ENCODE results near the gene TFCP2L1. TPM values are rescaled to one million over a fixed set of nuclear protein-coding genes. Genes with fewer than 3 reads are reported as not detected.

TFCP2L1 gene
- total RNA-seq, 1 experiment from 2014 or later: 18.4 TPM

- BruUV-seq (replicated peaks): no TSS peak
- CTCF ChIA-PET: no interaction called here
- no peak for TF ChIP-seq CTCF (IDR thresholded peaks at IDR 0.05; ENCODE audit: insufficient read depth in 1 of 2, low read depth in 1 of 2, low read length in 1 of 2, severe bottlenecking in 1 of 2, unreplicated experiment in 1 of 2)
These were observed 77.5 kb downstream of the TFCP2L1 start for GRCh38 chr2:121207494-121207893.

GRCh38 chr2:121205321-121205942 is 79.6 kb downstream of the TFCP2L1 start:
- CTCF ChIA-PET: interaction anchor here (0.6 kb wide), 1 partner anchor 1926 kb away, joined by 5 read pairs; no protein-coding TSS in a partner anchor
- POLR2A ChIA-PET: no interaction called here
- DNase-seq: no peak

More at GRCh38 chr2:121207494-121207893, 77.5 kb downstream of the TFCP2L1 start:
- no peak overlapping the region for H3K4me3 ChIP-seq (ENCODE audit: low read depth, low read length)
- no peaks in the 10 kb centered on the region; the same call in 1 of the 2 replicates for H3K27me3 ChIP-seq (replicated peaks; ENCODE audit: control insufficient read depth, insufficient read depth, low read length)
- H3K4me1 ChIP-seq: peaks cover 35% of the 10 kb centered on the region
- Mint-ChIP-seq H3K4me1 (ENCODE audit: low read depth, unreplicated experiment) (peaks cover 19% of the 10 kb centered on the region), H3K27ac (ENCODE audit: unreplicated experiment) (no peak overlapping the region), H3K9me3 (ENCODE audit: unreplicated experiment) (no peaks in the 10 kb centered on the region), H3K4me3 (ENCODE audit: unreplicated experiment) (no peak overlapping the region), H3K36me3 (ENCODE audit: insufficient read depth, unreplicated experiment) (peaks cover 8% of the 10 kb centered on the region), H3K27me3 (ENCODE audit: insufficient read depth, unreplicated experiment) (no peaks in the 10 kb centered on the region)
- POLR2A ChIA-PET: no interaction called here
- intact Hi-C loops (cut with micrococcal nuclease; ENCODE audit: unreplicated experiment): no loop called here
- DNase-seq: no peak
- no peaks in the 10 kb centered on the region for H3K36me3 ChIP-seq (ENCODE audit: control insufficient read depth, insufficient read depth, low read length)
- no peaks in the 10 kb centered on the region for H3K9me3 ChIP-seq

GRCh38 chr2:121203591-121204249 is 81.3 kb downstream of the TFCP2L1 start:
- no peaks in the 10 kb centered on the region for H3K36me3 Mint-ChIP-seq (ENCODE audit: insufficient read depth, unreplicated experiment)
- CTCF ChIA-PET: no interaction called here

More at GRCh38 chr2:121205321-121205942, 79.6 kb downstream of the TFCP2L1 start:
- Histone ChIP-seq H3K4me3 (ENCODE audit: low read depth, low read length) (no peak overlapping the region), H3K36me3 (ENCODE audit: control insufficient read depth, insufficient read depth, low read length) (no peaks in the 10 kb centered on the region), H3K4me1 (peaks cover 16% of the 10 kb centered on the region), H3K9me3 (no peaks in the 10 kb centered on the region), H3K27me3 (replicated peaks; ENCODE audit: control insufficient read depth, insufficient read depth, low read length) (no peaks in the 10 kb centered on the region; the same call in 1 of the 2 replicates)
- no peak for TF ChIP-seq CTCF (IDR thresholded peaks at IDR 0.05; ENCODE audit: insufficient read depth in 1 of 2, low read depth in 1 of 2, low read length in 1 of 2, severe bottlenecking in 1 of 2, unreplicated experiment in 1 of 2)
- H3K9me3 Mint-ChIP-seq (ENCODE audit: unreplicated experiment): no peaks in the 10 kb centered on the region
- no TSS peak for BruUV-seq (replicated peaks)
- peaks cover 11% of the 10 kb centered on the region for H3K4me1 Mint-ChIP-seq (ENCODE audit: low read depth, unreplicated experiment)
- H3K27me3 Mint-ChIP-seq (ENCODE audit: insufficient read depth, unreplicated experiment): no peaks in the 10 kb centered on the region
- H3K27ac Mint-ChIP-seq (ENCODE audit: unreplicated experiment): no peak overlapping the region
- H3K4me3 Mint-ChIP-seq (ENCODE audit: unreplicated experiment): no peak overlapping the region
- intact Hi-C loops (cut with micrococcal nuclease; ENCODE audit: unreplicated experiment): no loop called here
- H3K36me3 Mint-ChIP-seq (ENCODE audit: insufficient read depth, unreplicated experiment): no peaks in the 10 kb centered on the region

More at GRCh38 chr2:121203591-121204249, 81.3 kb downstream of the TFCP2L1 start:
- H3K4me3 ChIP-seq (ENCODE audit: low read depth, low read length): no peak overlapping the region
- no peaks in the 10 kb centered on the region for H3K36me3 ChIP-seq (ENCODE audit: control insufficient read depth, insufficient read depth, low read length)
- Mint-ChIP-seq H3K4me1 (ENCODE audit: low read depth, unreplicated experiment) (peaks cover 5% of the 10 kb centered on the region), H3K9me3 (ENCODE audit: unreplicated experiment) (no peaks in the 10 kb centered on the region), H3K27me3 (ENCODE audit: insufficient read depth, unreplicated experiment) (no peaks in the 10 kb centered on the region), H3K27ac (ENCODE audit: unreplicated experiment) (no peak overlapping the region), H3K4me3 (ENCODE audit: unreplicated experiment) (no peak overlapping the region)
- POLR2A ChIA-PET: no interaction called here
- no TSS peak for BruUV-seq (replicated peaks)
- peaks cover 10% of the 10 kb centered on the region; the same call in 1 of the 2 replicates for H3K4me1 ChIP-seq
- no peaks in the 10 kb centered on the region for H3K9me3 ChIP-seq
- no peak for DNase-seq
- intact Hi-C loops (cut with micrococcal nuclease; ENCODE audit: unreplicated experiment): no loop called here
- no peak for TF ChIP-seq CTCF (IDR thresholded peaks at IDR 0.05; ENCODE audit: insufficient read depth in 1 of 2, low read depth in 1 of 2, low read length in 1 of 2, severe bottlenecking in 1 of 2, unreplicated experiment in 1 of 2)
- no peaks in the 10 kb centered on the region; the same call in 1 of the 2 replicates for H3K27me3 ChIP-seq (replicated peaks; ENCODE audit: control insufficient read depth, insufficient read depth, low read length)

Data from Caco-2 (cell line).